Erythroblast (primary cell): ENCODE results near the gene TEKTIP1.

ENCODE experiments used
- GATA1 ChIP-seq: IDR thresholded peaks from 2 replicates; pipeline ENCODE4 v1.6.1; 2011; ENCODE audit warnings: low read depth, mild to moderate bottlenecking, control low read depth, low read length, moderate library complexity
- POLR2A ChIP-seq: IDR thresholded peaks from 2 replicates; pipeline ENCODE4 v1.6.1; 2011; ENCODE audit warnings: mild to moderate bottlenecking, low read length

DNA sequence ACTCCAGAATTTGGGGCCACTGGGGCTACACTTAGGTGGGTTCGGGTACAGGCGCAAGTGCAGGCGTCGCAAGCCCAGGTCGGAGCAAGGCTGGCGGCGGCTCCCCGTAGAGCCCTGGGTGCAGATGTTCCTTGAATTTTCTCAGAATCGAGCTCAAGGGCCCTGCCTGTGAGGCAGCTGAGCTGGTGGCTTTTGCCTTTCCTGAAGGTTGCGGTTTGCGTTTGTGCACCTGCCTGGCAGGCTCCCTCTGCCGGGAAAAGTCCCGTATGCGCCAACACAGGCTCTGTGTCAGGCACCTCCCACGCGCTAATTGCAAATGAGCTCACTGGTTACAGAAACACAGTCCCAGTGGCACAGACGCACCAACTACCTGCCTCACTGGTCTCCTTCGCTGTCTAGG, 44.4 kb upstream of the TEKTIP1 start:
- TF ChIP-seq POLR2A (no peak), GATA1 (no peak)
